ENCODE results near the gene IKZF2. TPM values are rescaled to one million over a fixed set of nuclear protein-coding genes. Genes with fewer than 3 reads are reported as not detected.
A peak's percentile ranks its signal among the peaks of the same experiment; 100 is the strongest.

IKZF2 gene
- total and polyA plus RNA-seq, 10 of the 15 experiments (the other 5 are each of a cell fraction or from before 2014, with no cell fraction given), result 15.2 to 266 (median 87.2) TPM

GRCh38 chr2:213022987-213023386 lies 128.4 kb downstream of the IKZF2 start (continued):
- no peak for TF ChIP-seq LARP7 (IDR thresholded peaks at IDR 0.05)
- no peak for TF ChIP-seq CBFB (IDR thresholded peaks at IDR 0.05; ENCODE audit: low read depth)
- TF ChIP-seq BCL11A (IDR thresholded peaks at IDR 0.05; ENCODE audit: low read depth, low read length), result peak; percentile 65; the same call in 1 of the 2 replicates
- no peak for TF ChIP-seq BRCA1 (IDR thresholded peaks at IDR 0.05; ENCODE audit: low read depth, low read length)
- no peak for TF ChIP-seq JUND (IDR thresholded peaks at IDR 0.05; ENCODE audit: low read depth, low read length)
- TF ChIP-seq, protein P1, sequence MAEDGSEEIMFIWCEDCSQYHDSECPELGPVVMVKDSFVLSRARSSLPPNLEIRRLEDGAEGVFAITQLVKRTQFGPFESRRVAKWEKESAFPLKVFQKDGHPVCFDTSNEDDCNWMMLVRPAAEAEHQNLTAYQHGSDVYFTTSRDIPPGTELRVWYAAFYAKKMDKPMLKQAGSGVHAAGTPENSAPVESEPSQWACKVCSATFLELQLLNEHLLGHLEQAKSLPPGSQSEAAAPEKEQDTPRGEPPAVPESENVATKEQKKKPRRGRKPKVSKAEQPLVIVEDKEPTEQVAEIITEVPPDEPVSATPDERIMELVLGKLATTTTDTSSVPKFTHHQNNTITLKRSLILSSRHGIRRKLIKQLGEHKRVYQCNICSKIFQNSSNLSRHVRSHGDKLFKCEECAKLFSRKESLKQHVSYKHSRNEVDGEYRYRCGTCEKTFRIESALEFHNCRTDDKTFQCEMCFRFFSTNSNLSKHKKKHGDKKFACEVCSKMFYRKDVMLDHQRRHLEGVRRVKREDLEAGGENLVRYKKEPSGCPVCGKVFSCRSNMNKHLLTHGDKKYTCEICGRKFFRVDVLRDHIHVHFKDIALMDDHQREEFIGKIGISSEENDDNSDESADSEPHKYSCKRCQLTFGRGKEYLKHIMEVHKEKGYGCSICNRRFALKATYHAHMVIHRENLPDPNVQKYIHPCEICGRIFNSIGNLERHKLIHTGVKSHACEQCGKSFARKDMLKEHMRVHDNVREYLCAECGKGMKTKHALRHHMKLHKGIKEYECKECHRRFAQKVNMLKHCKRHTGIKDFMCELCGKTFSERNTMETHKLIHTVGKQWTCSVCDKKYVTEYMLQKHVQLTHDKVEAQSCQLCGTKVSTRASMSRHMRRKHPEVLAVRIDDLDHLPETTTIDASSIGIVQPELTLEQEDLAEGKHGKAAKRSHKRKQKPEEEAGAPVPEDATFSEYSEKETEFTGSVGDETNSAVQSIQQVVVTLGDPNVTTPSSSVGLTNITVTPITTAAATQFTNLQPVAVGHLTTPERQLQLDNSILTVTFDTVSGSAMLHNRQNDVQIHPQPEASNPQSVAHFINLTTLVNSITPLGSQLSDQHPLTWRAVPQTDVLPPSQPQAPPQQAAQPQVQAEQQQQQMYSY (CRISPR knock-in tag; IDR thresholded peaks at IDR 0.05), result no peak
- TF ChIP-seq IKZF2 (IDR thresholded peaks at IDR 0.05), result peak; percentile 75 to 87
- peak; percentile 79 for TF ChIP-seq ZNF687 (IDR thresholded peaks at IDR 0.05)
- peak; percentile 89 for TF ChIP-seq SMAD1 (IDR thresholded peaks at IDR 0.05; ENCODE audit: low read depth, partially characterized antibody)
- no peak for TF ChIP-seq ZBTB40 (IDR thresholded peaks at IDR 0.05; ENCODE audit: borderline replicate concordance)
- TF ChIP-seq TAF1 (IDR thresholded peaks at IDR 0.05; ENCODE audit: borderline replicate concordance, low read depth, low read length), result no peak
- TF ChIP-seq ZNF207 (IDR thresholded peaks at IDR 0.05; ENCODE audit: borderline replicate concordance), result no peak; the same call in 1 of the 2 replicates
- peak; percentile 33; the same call in 1 of the 3 replicates for TF ChIP-seq POU2F2 (IDR thresholded peaks at IDR 0.05; ENCODE audit: borderline replicate concordance, low read depth, low read length)
- TF ChIP-seq CTCF (IDR thresholded peaks at IDR 0.05 in 2 of 3, conservative IDR thresholded peaks at IDR 0.05 in 1 of 3; ENCODE audit: control insufficient read depth in 2 of 3, extremely low read depth in 1 of 3, insufficient read depth in 1 of 3, low read depth in 3 of 3, low read length in 3 of 3), result no peak

All from GM12878 (cell line).